Measurements from ENCODE around the gene IL17RA. TPM values are rescaled to one million over a fixed set of nuclear protein-coding genes. Genes with fewer than 3 reads are reported as not detected.

IL17RA gene
- polyA plus RNA-seq, 1 donor (not counting 4 experiments of a cell fraction or from before 2014, with no cell fraction given), result 6.0 TPM

GRCh38 chr22:17108256-17109112 is 23.7 kb downstream of the IL17RA start:
- H4K20me1 ChIP-seq (ENCODE audit: control insufficient read depth, extremely low read depth, insufficient read depth, low read length), result peaks cover 4% of the 10 kb centered on the region
- TF ChIP-seq EZH2 (IDR thresholded peaks at IDR 0.05; ENCODE audit: low read length), result no peak
- no peak for TF ChIP-seq CTCF (optimal IDR thresholded peaks at IDR 0.05 in 1 of 3, IDR thresholded peaks at IDR 0.05 in 1 of 3, conservative IDR thresholded peaks at IDR 0.05 in 1 of 3; ENCODE audit: extremely low read depth in 1 of 3, insufficient read depth in 2 of 3, low read length in 3 of 3)
- H3K4me2 ChIP-seq (ENCODE audit: control insufficient read depth, extremely low read depth, insufficient read depth, low read depth, low read length), result no peak overlapping the region
- H3K27me3 ChIP-seq (ENCODE audit: control insufficient read depth, extremely low read depth, insufficient read depth, low read length), result no peaks in the 10 kb centered on the region
- H3K36me3 ChIP-seq (ENCODE audit: control insufficient read depth in 2 of 2, extremely low read depth in 1 of 2, insufficient read depth in 2 of 2, low read length in 2 of 2), result peaks cover 18 to 24% of the 10 kb centered on the region in 2 experiments
- no peaks in the 10 kb centered on the region for H3K9me3 ChIP-seq (ENCODE audit: control insufficient read depth, low read depth, low read length)
- dilution Hi-C loops (cut with MboI; ENCODE audit: extremely low pct_ligation_motif_present, low sequenced_read_pairs), result no loop called here
- no peak overlapping the region for H2AFZ ChIP-seq (ENCODE audit: control insufficient read depth, low read length)
- no peak for DNase-seq (ENCODE audit: low read depth, low spot score)
- no peak overlapping the region for H3K4me3 ChIP-seq (ENCODE audit: control insufficient read depth in 2 of 3, extremely low read depth in 1 of 3, insufficient read depth in 2 of 3, low read depth in 1 of 3, low read length in 3 of 3)
- no peak for FAIRE-seq
- no peaks in the 10 kb centered on the region for H3K9me1 ChIP-seq (ENCODE audit: control insufficient read depth, extremely low read depth, insufficient read depth, low read length)
- no peaks in the 10 kb centered on the region for H3K79me2 ChIP-seq (ENCODE audit: control insufficient read depth, insufficient read depth, low read length)
- H3K27ac ChIP-seq (ENCODE audit: control insufficient read depth, insufficient read depth, low read length), result no peak overlapping the region
- no peaks in the 10 kb centered on the region for H3K4me1 ChIP-seq (ENCODE audit: control insufficient read depth, extremely low read depth, insufficient read depth, low read length)
- no peak overlapping the region for H3K9ac ChIP-seq (ENCODE audit: control insufficient read depth, extremely low read depth, insufficient read depth, low read length)

GRCh38 chr22:17109113-17109865 is 24.5 kb downstream of the IL17RA start:
- Histone ChIP-seq H4K20me1 (ENCODE audit: control insufficient read depth, extremely low read depth, insufficient read depth, low read length) (peaks cover 4% of the 10 kb centered on the region), H3K36me3 (ENCODE audit: control insufficient read depth in 2 of 2, extremely low read depth in 1 of 2, insufficient read depth in 2 of 2, low read length in 2 of 2) (peaks cover 16 to 24% of the 10 kb centered on the region in 2 experiments), H3K9me1 (ENCODE audit: control insufficient read depth, extremely low read depth, insufficient read depth, low read length) (no peaks in the 10 kb centered on the region), H3K27me3 (ENCODE audit: control insufficient read depth, extremely low read depth, insufficient read depth, low read length) (no peaks in the 10 kb centered on the region), H3K4me3 (ENCODE audit: control insufficient read depth in 2 of 3, extremely low read depth in 1 of 3, insufficient read depth in 2 of 3, low read depth in 1 of 3, low read length in 3 of 3) (no peak overlapping the region), H2AFZ (ENCODE audit: control insufficient read depth, low read length) (no peak overlapping the region), H3K79me2 (ENCODE audit: control insufficient read depth, insufficient read depth, low read length) (no peaks in the 10 kb centered on the region), H3K4me1 (ENCODE audit: control insufficient read depth, extremely low read depth, insufficient read depth, low read length) (no peaks in the 10 kb centered on the region), H3K4me2 (ENCODE audit: control insufficient read depth, extremely low read depth, insufficient read depth, low read depth, low read length) (no peak overlapping the region), H3K9me3 (ENCODE audit: control insufficient read depth, low read depth, low read length) (no peaks in the 10 kb centered on the region), H3K9ac (ENCODE audit: control insufficient read depth, extremely low read depth, insufficient read depth, low read length) (no peak overlapping the region), H3K27ac (ENCODE audit: control insufficient read depth, insufficient read depth, low read length) (no peak overlapping the region)
- dilution Hi-C loops (cut with MboI; ENCODE audit: extremely low pct_ligation_motif_present, low sequenced_read_pairs), result no loop called here
- TF ChIP-seq CTCF (optimal IDR thresholded peaks at IDR 0.05 in 1 of 3, IDR thresholded peaks at IDR 0.05 in 1 of 3, conservative IDR thresholded peaks at IDR 0.05 in 1 of 3; ENCODE audit: extremely low read depth in 1 of 3, insufficient read depth in 2 of 3, low read length in 3 of 3), result no peak
- TF ChIP-seq EZH2 (IDR thresholded peaks at IDR 0.05; ENCODE audit: low read length), result no peak
- no peak for FAIRE-seq
- no peak for DNase-seq (ENCODE audit: low read depth, low spot score)

All from keratinocyte (primary cell).